GM10847 (cell line): ENCODE results near the gene OR10V1.

Source experiments
- POLR2A ChIP-seq: IDR thresholded peaks from 2 replicates; pipeline ENCODE4 v1.6.1; 2011; ENCODE audit not compliant: insufficient read length; ENCODE audit errors: extremely low read depth

OR10V1 gene

GRCh38 chr11:59679347-59679746 is 34.3 kb downstream of the OR10V1 start:
- TF ChIP-seq POLR2A, result no peak

- TF ChIP-seq POLR2A, result no peak
Measured at GRCh38 chr11:59678813-59679165, 34.9 kb downstream of the OR10V1 start.

GRCh38 chr11:59678118-59678812 is 35.4 kb downstream of the OR10V1 start:
- no peak for TF ChIP-seq POLR2A

- TF ChIP-seq POLR2A, result no peak
Measured at GRCh38 chr11:59676205-59676604, 37.4 kb downstream of the OR10V1 start.

- no peak for TF ChIP-seq POLR2A
Measured at GRCh38 chr11:59674291-59674690, 39.4 kb downstream of the OR10V1 start.

- no peak for TF ChIP-seq POLR2A
Measured at GRCh38 chr11:59673291-59673690, 40.4 kb downstream of the OR10V1 start.

GRCh38 chr11:59671471-59671870 is 42.2 kb downstream of the OR10V1 start:
- TF ChIP-seq POLR2A, result no peak

- no peak for TF ChIP-seq POLR2A
Measured at GRCh38 chr11:59669611-59670009, 44.0 kb downstream of the OR10V1 start.

- TF ChIP-seq POLR2A, result peak; percentile 76
Measured at GRCh38 chr11:59668950-59669610, 44.6 kb downstream of the OR10V1 start, which contains the start of gene PATL1. PATL1 (minus strand) TSS chr11:59669037; CDS start chr11:59668895, 142 bp downstream.

GRCh38 chr11:59668188-59668949 is 45.3 kb downstream of the OR10V1 start:
- no peak for TF ChIP-seq POLR2A

- no peak for TF ChIP-seq POLR2A
Measured at GRCh38 chr11:59667812-59668187, 45.8 kb downstream of the OR10V1 start.

- TF ChIP-seq POLR2A, result no peak
Measured at GRCh38 chr11:59666969-59667368, 46.7 kb downstream of the OR10V1 start.
